ENCODE results near the gene CHST11.

Gene CHST11

DNA sequence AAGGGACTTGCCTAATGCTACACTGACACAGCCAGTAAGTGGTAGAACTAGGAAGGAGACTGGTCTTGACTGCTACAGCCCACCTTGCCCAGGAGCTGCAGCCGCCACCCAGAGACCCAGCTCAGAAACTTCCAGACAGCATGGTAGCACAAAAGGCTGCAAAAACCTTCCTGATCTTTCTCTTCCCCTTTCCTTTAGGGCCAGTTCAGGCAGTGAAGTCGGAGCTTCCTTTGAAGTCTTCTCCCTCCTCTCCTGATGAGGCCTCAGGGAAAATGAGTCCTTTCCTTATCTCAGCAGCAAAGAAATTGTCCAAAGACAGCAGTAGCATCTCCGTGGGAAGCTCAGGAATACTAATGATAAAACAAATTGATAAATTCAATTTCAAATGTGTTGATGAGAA lies 21.0 kb upstream of the CHST11 start:
- H3K36me3 ChIP-seq (ENCODE audit: insufficient read depth, low read length), result no peaks in the 10 kb centered on the region
- no peak overlapping the region for H3K27ac ChIP-seq
- no peak overlapping the region for H3K9ac ChIP-seq (ENCODE audit: insufficient read length)
- H3K9me3 ChIP-seq (ENCODE audit: low read depth, low read length), result no peaks in the 10 kb centered on the region
- DNase-seq (ENCODE audit: low read depth, low spot score), result no peak
- no peak for TF ChIP-seq EZH2 (IDR thresholded peaks at IDR 0.05)
- TF ChIP-seq FOXP2 (optimal IDR thresholded peaks at IDR 0.05; ENCODE audit: control extremely low read depth, extremely low read length, insufficient read depth), result no peak
- no peak for TF ChIP-seq POLR2AphosphoS5 (IDR thresholded peaks at IDR 0.05; ENCODE audit: borderline replicate concordance, low read depth, low read length)
- no peak overlapping the region for H3K4me3 ChIP-seq

GRCh38 chr12:104436790-104437189 lies 20.0 kb upstream of the CHST11 start:
- no peak overlapping the region for H3K27ac ChIP-seq
- H3K4me3 ChIP-seq, result no peak overlapping the region
- TF ChIP-seq POLR2AphosphoS5 (IDR thresholded peaks at IDR 0.05; ENCODE audit: borderline replicate concordance, low read depth, low read length) (no peak), FOXP2 (optimal IDR thresholded peaks at IDR 0.05; ENCODE audit: control extremely low read depth, extremely low read length, insufficient read depth) (no peak), EZH2 (IDR thresholded peaks at IDR 0.05) (no peak)
- H3K9ac ChIP-seq (ENCODE audit: insufficient read length), result no peak overlapping the region
- DNase-seq (ENCODE audit: low read depth, low spot score), result no peak
- H3K36me3 ChIP-seq (ENCODE audit: insufficient read depth, low read length), result no peaks in the 10 kb centered on the region
- no peaks in the 10 kb centered on the region for H3K9me3 ChIP-seq (ENCODE audit: low read depth, low read length)

DNA sequence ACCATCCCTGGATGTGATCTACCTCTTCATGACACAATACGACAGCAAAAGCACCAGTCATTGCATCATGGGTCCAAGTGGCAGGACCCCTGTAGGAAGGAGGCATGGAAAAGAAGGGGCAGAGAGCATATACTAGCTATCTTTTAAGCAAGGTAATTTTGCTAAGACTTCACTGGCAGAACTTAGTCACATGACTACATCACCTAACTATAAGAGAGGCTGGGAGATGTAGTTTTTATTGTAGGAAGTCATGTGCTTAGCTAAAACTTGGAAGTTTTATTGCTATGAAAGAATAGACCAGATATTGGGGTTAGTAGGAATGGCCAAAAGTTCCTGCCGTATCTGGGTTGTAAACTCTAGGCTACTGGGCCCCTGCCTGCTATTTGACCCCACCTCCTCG lies 18.6 kb upstream of the CHST11 start:
- DNase-seq (ENCODE audit: low read depth, low spot score), result no peak
- no peaks in the 10 kb centered on the region for H3K9me3 ChIP-seq (ENCODE audit: low read depth, low read length)
- no peak overlapping the region for H3K9ac ChIP-seq (ENCODE audit: insufficient read length)
- H3K4me3 ChIP-seq, result no peak overlapping the region
- H3K36me3 ChIP-seq (ENCODE audit: insufficient read depth, low read length), result no peaks in the 10 kb centered on the region
- H3K27ac ChIP-seq, result no peak overlapping the region
- TF ChIP-seq FOXP2 (optimal IDR thresholded peaks at IDR 0.05; ENCODE audit: control extremely low read depth, extremely low read length, insufficient read depth) (no peak), POLR2AphosphoS5 (IDR thresholded peaks at IDR 0.05; ENCODE audit: borderline replicate concordance, low read depth, low read length) (no peak), EZH2 (IDR thresholded peaks at IDR 0.05) (no peak)

DNA sequence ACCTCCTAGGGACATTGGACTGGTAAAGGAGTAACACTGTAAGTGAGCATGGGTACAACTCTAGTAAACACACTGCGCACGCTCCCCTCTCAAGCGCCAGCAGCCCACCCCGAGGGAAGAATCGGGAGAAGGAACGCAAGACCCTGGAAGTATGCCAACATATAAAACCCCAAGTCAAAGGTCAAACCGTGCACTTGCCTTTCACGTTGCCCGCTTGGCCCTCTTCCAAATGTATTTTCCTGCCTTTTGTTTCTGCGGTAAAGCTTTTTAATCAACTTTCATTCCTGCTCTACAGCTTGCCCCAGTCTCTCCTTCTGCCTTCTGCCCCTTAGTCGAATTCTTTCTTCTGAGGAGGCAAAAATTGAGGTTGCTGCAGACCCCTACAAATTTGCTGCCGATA lies 17.6 kb upstream of the CHST11 start:
- H3K36me3 ChIP-seq (ENCODE audit: insufficient read depth, low read length), result no peaks in the 10 kb centered on the region
- TF ChIP-seq FOXP2 (optimal IDR thresholded peaks at IDR 0.05; ENCODE audit: control extremely low read depth, extremely low read length, insufficient read depth) (no peak), POLR2AphosphoS5 (IDR thresholded peaks at IDR 0.05; ENCODE audit: borderline replicate concordance, low read depth, low read length) (no peak)
- DNase-seq (ENCODE audit: low read depth, low spot score), result no peak
- no peak overlapping the region for H3K9ac ChIP-seq (ENCODE audit: insufficient read length)
- H3K4me3 ChIP-seq, result no peak overlapping the region
- no peak overlapping the region for H3K27ac ChIP-seq
- no peaks in the 10 kb centered on the region for H3K9me3 ChIP-seq (ENCODE audit: low read depth, low read length)

- DNase-seq (ENCODE audit: low read depth, low spot score), result no peak
Observed at GRCh38 chr12:104443008-104443407, 13.7 kb upstream of the CHST11 start.

DNA sequence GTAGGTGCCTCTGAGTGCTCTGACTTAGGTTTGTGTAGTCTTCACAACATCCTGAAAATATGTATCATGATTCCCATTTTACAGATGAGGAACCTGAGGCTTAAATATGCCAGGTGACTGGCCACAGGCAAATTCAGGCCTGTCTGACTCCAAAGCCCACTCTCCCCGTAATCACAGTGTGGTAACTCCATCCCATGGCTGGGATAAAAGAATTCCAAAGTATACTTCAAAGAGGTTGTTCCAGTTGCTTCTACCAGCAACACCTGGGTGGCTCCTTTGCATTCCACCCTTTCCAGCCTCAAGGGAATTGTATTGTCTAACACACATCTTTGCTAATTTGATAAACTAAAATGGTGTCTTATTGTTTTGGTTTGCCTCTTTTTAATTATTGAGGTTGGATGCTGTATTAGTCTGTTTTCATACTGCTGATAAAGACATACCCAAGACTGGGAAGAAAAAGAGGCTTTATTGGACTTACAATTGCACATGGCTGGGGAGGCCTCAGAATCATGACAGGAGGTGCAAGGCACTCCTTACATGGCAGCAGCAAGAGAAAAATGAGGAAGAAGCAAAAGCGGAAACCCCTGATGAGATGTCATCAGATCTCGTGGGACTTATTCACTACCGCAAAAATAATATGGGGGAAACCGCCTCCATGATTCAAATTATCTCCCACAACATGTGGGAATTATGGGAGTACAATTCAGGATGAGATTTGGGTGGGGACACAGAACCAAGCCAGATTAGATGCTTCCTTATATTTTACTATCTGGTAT lies 9.9 kb upstream of the CHST11 start:
- Histone ChIP-seq H3K9me3 (ENCODE audit: low read depth, low read length) (no peaks in the 10 kb centered on the region), H3K9ac (ENCODE audit: insufficient read length) (no peak overlapping the region), H3K27ac (no peak overlapping the region), H3K4me3 (no peak overlapping the region), H3K36me3 (ENCODE audit: insufficient read depth, low read length) (no peaks in the 10 kb centered on the region)
- TF ChIP-seq POLR2AphosphoS5 (IDR thresholded peaks at IDR 0.05; ENCODE audit: borderline replicate concordance, low read depth, low read length) (no peak), EZH2 (IDR thresholded peaks at IDR 0.05) (no peak), FOXP2 (optimal IDR thresholded peaks at IDR 0.05; ENCODE audit: control extremely low read depth, extremely low read length, insufficient read depth) (no peak)
- no peak for DNase-seq (ENCODE audit: low read depth, low spot score)

More at GRCh38 chr12:104443008-104443407, 13.7 kb upstream of the CHST11 start:
- Histone ChIP-seq H3K9ac (ENCODE audit: insufficient read length) (no peak overlapping the region), H3K4me3 (no peak overlapping the region), H3K9me3 (ENCODE audit: low read depth, low read length) (no peaks in the 10 kb centered on the region), H3K36me3 (ENCODE audit: insufficient read depth, low read length) (no peaks in the 10 kb centered on the region), H3K27ac (no peak overlapping the region)
- TF ChIP-seq FOXP2 (optimal IDR thresholded peaks at IDR 0.05; ENCODE audit: control extremely low read depth, extremely low read length, insufficient read depth) (no peak), EZH2 (IDR thresholded peaks at IDR 0.05) (no peak), POLR2AphosphoS5 (IDR thresholded peaks at IDR 0.05; ENCODE audit: borderline replicate concordance, low read depth, low read length) (no peak)

DNA sequence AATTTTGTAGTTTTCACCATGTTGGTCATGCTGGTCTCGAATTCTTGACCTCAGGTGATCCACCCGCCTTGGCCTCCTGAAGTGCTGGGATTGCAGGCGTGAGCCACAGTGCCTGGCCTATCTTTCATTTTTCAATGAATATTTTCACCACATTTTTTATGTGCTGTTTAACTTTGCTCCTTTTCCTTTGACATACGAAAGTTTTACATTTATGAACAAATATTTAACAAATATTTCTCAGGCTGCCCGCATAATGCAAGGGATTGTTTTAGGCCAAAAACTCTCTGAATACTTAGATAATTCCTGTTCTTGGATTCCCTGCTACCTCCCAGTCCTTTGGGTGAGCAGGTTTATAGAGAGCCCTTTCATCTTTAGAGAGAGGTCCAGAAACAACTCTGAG lies 8.7 kb upstream of the CHST11 start:
- no peak overlapping the region for H3K4me3 ChIP-seq
- H3K36me3 ChIP-seq (ENCODE audit: insufficient read depth, low read length), result no peaks in the 10 kb centered on the region
- H3K9me3 ChIP-seq (ENCODE audit: low read depth, low read length), result no peaks in the 10 kb centered on the region
- DNase-seq (ENCODE audit: low read depth, low spot score), result no peak
- no peak overlapping the region for H3K27ac ChIP-seq
- TF ChIP-seq POLR2AphosphoS5 (IDR thresholded peaks at IDR 0.05; ENCODE audit: borderline replicate concordance, low read depth, low read length) (no peak), EZH2 (IDR thresholded peaks at IDR 0.05) (no peak), FOXP2 (optimal IDR thresholded peaks at IDR 0.05; ENCODE audit: control extremely low read depth, extremely low read length, insufficient read depth) (no peak)
- H3K9ac ChIP-seq (ENCODE audit: insufficient read length), result no peak overlapping the region

GRCh38 chr12:104448451-104448850 lies 8.3 kb upstream of the CHST11 start:
- Histone ChIP-seq H3K4me3 (no peak overlapping the region), H3K27ac (no peak overlapping the region), H3K9me3 (ENCODE audit: low read depth, low read length) (no peaks in the 10 kb centered on the region), H3K36me3 (ENCODE audit: insufficient read depth, low read length) (no peaks in the 10 kb centered on the region), H3K9ac (ENCODE audit: insufficient read length) (no peak overlapping the region)
- DNase-seq (ENCODE audit: low read depth, low spot score), result no peak
- TF ChIP-seq EZH2 (IDR thresholded peaks at IDR 0.05), result no peak
- no peak for TF ChIP-seq FOXP2 (optimal IDR thresholded peaks at IDR 0.05; ENCODE audit: control extremely low read depth, extremely low read length, insufficient read depth)
- no peak for TF ChIP-seq POLR2AphosphoS5 (IDR thresholded peaks at IDR 0.05; ENCODE audit: borderline replicate concordance, low read depth, low read length)

DNA sequence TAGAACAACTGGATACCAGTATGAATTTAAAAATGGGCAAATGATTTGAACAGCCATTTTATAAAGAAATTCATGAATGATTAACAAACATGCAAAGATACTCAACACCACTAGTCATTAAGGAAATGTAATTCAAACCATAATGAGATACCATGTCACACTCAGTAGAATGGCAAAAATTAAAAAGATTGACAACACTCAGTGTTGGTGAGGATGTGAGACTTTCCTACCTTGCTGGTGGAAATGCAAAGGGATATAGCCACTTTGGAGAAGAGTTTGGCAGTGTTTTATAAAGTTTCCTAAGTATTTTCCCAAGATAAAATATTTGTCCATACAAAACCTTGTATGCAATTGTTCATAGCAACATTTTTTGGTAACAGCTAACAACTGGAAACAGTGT lies 6.0 kb upstream of the CHST11 start:
- no peak for DNase-seq (ENCODE audit: low read depth, low spot score)
- Histone ChIP-seq H3K9ac (ENCODE audit: insufficient read length) (no peak overlapping the region), H3K9me3 (ENCODE audit: low read depth, low read length) (no peaks in the 10 kb centered on the region), H3K4me3 (no peak overlapping the region), H3K27ac (no peak overlapping the region), H3K36me3 (ENCODE audit: insufficient read depth, low read length) (no peaks in the 10 kb centered on the region)
- TF ChIP-seq EZH2 (IDR thresholded peaks at IDR 0.05) (no peak), POLR2AphosphoS5 (IDR thresholded peaks at IDR 0.05; ENCODE audit: borderline replicate concordance, low read depth, low read length) (no peak), FOXP2 (optimal IDR thresholded peaks at IDR 0.05; ENCODE audit: control extremely low read depth, extremely low read length, insufficient read depth) (no peak)
